GM18519 (cell line): ENCODE measurements around the gene MTAP.

ENCODE experiments used
- ATAC-seq: cut with Tn5 transposase; IDR thresholded peaks from one replicate; pipeline ENCODE4 v1.9.1; 2021; ENCODE audit warnings: mild to moderate bottlenecking, moderate library complexity; ENCODE audit not compliant: unreplicated experiment, low FRiP score

The MTAP gene

GRCh38 chr9:21967169-21967568 is 164.7 kb downstream of the MTAP start:
- no peak for ATAC-seq

- no peak for ATAC-seq
These were observed 165.3 kb downstream of the MTAP start for GRCh38 chr9:21967702-21968101.

- ATAC-seq: no peak
These were observed 166.0 kb downstream of the MTAP start for GRCh38 chr9:21968331-21969010.

GRCh38 chr9:21969011-21969940 is 166.8 kb downstream of the MTAP start:
- ATAC-seq: no peak

DNA sequence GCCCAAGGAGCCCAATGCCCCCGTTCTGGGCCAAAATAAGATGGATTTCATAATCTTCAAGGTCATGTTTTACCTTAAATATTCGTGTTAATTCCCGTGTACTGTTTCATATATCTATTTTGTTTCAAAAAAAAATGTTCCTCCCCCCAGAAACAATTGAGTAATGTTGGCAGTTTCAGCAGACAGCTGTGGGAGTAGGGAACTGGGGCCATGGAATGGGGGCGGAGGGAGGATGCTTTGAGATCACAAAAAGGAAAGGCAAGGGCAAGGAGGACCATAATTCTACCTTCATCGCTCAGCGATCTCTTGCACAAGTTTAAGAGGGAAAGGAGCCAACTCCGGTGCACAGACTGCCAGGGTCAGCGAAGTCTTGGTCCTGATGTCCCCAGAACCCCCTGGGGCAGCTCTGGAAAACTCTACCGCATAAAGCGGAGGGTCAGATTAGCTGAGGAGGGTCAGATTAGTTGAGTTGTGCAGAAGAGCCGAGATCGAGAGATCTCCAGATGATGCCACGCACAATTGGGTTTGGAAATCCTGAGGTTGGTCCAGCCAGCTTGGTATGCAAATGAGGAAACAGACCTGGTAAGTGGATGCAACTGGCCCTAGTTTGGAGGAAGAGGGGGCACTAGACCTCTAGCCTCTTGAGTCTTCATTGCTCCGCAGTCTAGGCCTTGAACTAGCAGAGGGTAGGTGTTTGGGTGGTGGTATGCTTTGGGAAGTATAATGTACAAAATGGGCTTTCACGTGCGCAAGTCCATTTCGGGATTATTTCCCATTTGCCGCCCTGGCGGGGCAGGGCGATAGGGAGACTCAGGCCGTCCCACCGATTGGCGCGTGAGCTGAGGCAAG is 167.7 kb downstream of the MTAP start:
- no peak for ATAC-seq

DNA sequence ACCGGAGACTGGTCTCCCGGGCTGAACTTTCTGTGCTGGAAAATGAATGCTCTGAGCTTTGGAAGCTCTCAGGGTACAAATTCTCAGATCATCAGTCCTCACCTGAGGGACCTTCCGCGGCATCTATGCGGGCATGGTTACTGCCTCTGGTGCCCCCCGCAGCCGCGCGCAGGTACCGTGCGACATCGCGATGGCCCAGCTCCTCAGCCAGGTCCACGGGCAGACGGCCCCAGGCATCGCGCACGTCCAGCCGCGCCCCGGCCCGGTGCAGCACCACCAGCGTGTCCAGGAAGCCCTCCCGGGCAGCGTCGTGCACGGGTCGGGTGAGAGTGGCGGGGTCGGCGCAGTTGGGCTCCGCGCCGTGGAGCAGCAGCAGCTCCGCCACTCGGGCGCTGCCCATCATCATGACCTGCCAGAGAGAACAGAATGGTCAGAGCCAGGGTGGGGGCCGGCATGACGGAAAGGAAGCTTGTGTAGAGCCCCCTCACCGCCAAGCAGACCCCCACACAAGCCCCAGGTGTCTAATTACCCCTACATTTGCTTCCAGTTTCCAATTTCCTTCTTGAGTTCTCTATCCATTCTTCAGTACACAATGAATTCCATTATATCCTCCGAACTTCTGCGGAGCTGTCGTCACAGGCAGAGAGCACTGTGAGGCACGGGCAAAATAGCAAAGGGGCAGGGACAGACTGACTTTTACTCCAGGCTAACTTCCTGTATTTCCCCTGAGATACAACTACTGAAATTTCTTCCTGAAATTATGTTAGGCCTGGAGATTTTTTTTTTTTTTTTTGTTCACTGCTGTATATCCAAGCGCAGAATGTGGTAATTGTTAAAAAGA is 168.6 kb downstream of the MTAP start:
- ATAC-seq: no peak

GRCh38 chr9:21972361-21972760 is 169.9 kb downstream of the MTAP start:
- no peak for ATAC-seq

- no peak for ATAC-seq
These were observed 171.9 kb downstream of the MTAP start for GRCh38 chr9:21974343-21974721.

- no peak for ATAC-seq
These were observed 172.4 kb downstream of the MTAP start for GRCh38 chr9:21974722-21975409.

- ATAC-seq: no peak
These were observed 174.0 kb downstream of the MTAP start for GRCh38 chr9:21976334-21976875.

DNA sequence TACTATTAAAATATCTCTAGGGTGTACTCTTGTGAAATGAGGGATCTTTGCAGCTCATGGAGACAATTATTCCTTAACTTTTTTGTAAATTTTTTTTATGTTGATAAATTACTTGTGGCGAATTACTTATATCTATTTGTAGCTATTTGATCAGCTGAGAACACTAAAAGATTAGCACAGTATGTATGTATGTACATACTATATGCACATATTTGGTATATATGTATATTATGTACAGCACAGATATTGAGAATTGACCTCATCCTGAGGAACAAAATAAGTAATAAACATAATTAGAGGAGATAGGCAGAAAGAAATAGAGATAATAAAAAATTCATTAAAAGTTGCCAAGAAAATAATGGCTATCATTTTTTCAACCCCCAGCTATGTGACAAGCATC is 180.0 kb downstream of the MTAP start:
- no peak for ATAC-seq

DNA sequence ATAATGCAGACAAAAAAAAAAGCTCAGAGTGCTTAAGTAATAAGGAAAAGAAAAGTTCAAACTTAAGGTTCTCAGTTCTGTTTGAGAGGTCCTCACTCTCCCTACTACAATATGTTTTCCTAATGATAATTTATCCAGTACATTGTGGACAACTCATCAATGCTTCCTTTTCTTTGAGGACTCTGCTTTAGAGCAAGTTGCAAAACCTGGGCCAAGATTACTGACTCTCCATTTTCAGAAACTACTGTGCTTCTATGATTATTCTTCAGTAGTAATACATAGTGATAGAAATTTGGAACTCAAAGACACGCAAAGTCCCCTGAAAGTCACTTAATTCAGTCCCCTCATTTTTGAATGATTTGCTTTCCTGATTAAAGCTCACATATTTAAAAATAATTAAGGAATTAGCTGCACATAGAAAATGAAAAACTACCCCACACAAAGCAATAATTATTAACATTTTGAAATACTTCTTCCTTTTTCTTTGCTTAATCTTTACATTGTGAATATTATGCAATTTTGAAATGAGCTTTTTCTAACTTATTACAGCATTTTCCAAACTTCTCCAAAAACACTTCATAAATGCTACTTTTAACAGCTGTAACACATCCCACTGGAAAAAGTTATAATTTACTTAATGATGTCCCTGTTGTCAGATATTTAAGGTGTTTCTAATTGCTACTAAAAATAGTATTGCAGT is 180.6 kb downstream of the MTAP start:
- no peak for ATAC-seq

DNA sequence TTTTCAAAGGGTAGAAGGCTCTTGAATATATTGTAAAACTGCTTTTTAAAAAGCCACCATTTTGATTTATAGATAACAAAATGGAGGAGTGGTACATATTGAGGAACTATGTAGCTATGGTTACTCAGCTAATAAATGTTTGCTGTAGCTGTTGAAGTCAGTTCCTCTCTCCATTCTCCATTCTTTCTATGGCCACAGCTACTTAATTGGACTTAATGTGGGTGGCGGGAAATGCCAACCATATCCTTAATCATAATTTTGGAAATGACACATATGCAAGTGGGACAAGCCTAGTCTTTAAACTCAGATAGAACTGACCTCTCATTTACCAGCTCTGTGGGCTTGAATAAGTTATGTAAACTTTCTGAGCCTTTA is 181.1 kb downstream of the MTAP start:
- ATAC-seq: no peak

GRCh38 chr9:21984101-21984500 is 181.7 kb downstream of the MTAP start:
- ATAC-seq: no peak

DNA sequence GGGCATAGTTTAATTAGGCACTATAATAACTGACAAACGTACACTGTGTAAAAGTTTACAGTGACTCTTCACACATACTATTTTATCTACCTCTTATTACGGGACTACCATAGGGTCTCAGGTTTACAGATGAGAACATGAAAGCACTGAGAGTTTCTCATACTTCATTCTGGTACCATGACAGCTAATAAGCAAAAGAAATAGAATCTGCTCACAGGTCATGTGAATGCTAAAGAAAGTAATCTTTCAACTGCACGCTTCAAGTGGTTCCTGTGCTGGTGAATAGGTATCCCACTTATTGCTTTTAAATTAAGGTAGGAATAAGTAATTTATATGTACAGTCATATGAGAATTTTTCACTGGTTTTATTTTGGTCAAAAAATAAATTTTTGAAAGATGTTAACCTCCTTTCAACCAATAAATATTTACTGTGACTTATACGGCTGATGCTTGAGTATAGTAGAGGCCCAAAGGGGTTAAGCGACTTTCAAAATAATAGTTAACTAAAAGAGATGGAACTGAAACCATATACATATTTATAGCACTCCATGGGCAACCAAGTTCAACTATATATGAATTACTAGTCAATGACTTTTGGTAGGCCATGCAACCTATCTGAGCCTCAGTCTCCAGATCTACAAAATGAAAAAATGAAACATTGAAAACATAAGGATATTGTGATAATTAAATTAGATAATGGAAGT is 183.7 kb downstream of the MTAP start:
- no peak for ATAC-seq
